Fibroblast of lung (primary cell): ENCODE measurements around the gene COL7A1. TPM values are rescaled to one million over a fixed set of nuclear protein-coding genes. Genes with fewer than 3 reads are reported as not detected.

Experiments used
- DNase-seq, 2 donors: peaks; one replicate each; pipeline versions ENCODE4 v3.0.0 to v3.0.0-alpha.2; 2010; ENCODE audit warnings: low read depth in 2 of 2
- H2AFZ ChIP-seq: 2 replicates; pipeline ENCODE4 v1.5.1; 2012; ENCODE audit warnings: low read length, control low read depth, inconsistent platforms
- H3K27ac ChIP-seq: 2 replicates; pipeline ENCODE4 v1.5.1; 2011; ENCODE audit warnings: low read length, control low read depth; ENCODE audit not compliant: insufficient read depth
- H3K27me3 ChIP-seq: 2 replicates; pipeline ENCODE4 v1.5.1; 2011; ENCODE audit warnings: mild to moderate bottlenecking, low read length; ENCODE audit not compliant: control insufficient read depth, insufficient read depth
- H3K36me3 ChIP-seq: 2 replicates; pipeline ENCODE4 v1.5.1; 2011; ENCODE audit warnings: low read length; ENCODE audit not compliant: control insufficient read depth, insufficient read depth
- H3K4me1 ChIP-seq: 2 replicates; pipeline ENCODE4 v1.5.1; 2011; ENCODE audit warnings: low read length; ENCODE audit not compliant: control insufficient read depth, insufficient read depth; ENCODE audit errors: extremely low read depth
- H3K4me2 ChIP-seq: 2 replicates; pipeline ENCODE4 v1.5.1; 2011; ENCODE audit warnings: low read length, control low read depth; ENCODE audit not compliant: insufficient read depth; ENCODE audit errors: extremely low read depth
- H3K4me3 ChIP-seq, 4 experiments: fragments of 200-600 bp in 1 of 4; sonication (generic) in 1 of 4; replicated peaks in 1 of 4; 2 replicates each; pipeline ENCODE4 v1.5.1; 2011 to 2016; ENCODE audit warnings: low read length in 4 of 4, low read depth in 3 of 4, mild to moderate bottlenecking in 3 of 4, control low read depth in 2 of 4, inconsistent platforms in 1 of 4, mixed read lengths in 1 of 4; ENCODE audit not compliant: insufficient read depth in 1 of 4; ENCODE audit errors: control extremely low read depth in 1 of 4
- H3K79me2 ChIP-seq: 2 replicates; pipeline ENCODE4 v1.5.1; 2012; ENCODE audit warnings: mild to moderate bottlenecking, low read length, inconsistent platforms; ENCODE audit not compliant: control insufficient read depth, insufficient read depth
- H3K9ac ChIP-seq: 2 replicates; pipeline ENCODE4 v1.5.1; 2011; ENCODE audit warnings: mild to moderate bottlenecking, low read length, control low read depth; ENCODE audit not compliant: insufficient read depth
- H3K9me3 ChIP-seq: 2 replicates; pipeline ENCODE4 v1.5.1; 2012; ENCODE audit warnings: low read depth, low read length; ENCODE audit not compliant: control insufficient read depth, insufficient read depth
- H4K20me1 ChIP-seq: 2 replicates; pipeline ENCODE4 v1.5.1; 2011; ENCODE audit warnings: low read length; ENCODE audit not compliant: control insufficient read depth, insufficient read depth; ENCODE audit errors: extremely low read depth
- EZH2 ChIP-seq: IDR thresholded peaks from 2 replicates; pipeline ENCODE4 v1.5.1; 2012; ENCODE audit warnings: low read length, control low read depth, mild to moderate bottlenecking; ENCODE audit errors: missing control alignments
- polyA plus RNA-seq, 2 donors: library from polyadenylated mRNA; depleted of rRNA in 1 of 2; stranded (reverse) in 1 of 2; unstranded in 1 of 2; fragments of >200 nt; gene quantifications; 2 replicates each; pipeline ENCODE4 v1.2.1, GENCODE V29; 2011 to 2012; ENCODE audit warnings: missing spikeins in 1 of 2
- total RNA-seq: library from RNA; depleted of rRNA; stranded (reverse); fragments of >200 nt; gene quantifications from 2 replicates; pipeline ENCODE4 v1.2.1, GENCODE V29; 2014
- TF ChIP-seq, protein P1 (sequence below), 2 donors: IDR thresholded peaks in 1 of 2; conservative IDR thresholded peaks in 1 of 2; 1 replicate in 1 of 2; 2 replicates in 1 of 2; pipeline ENCODE4 v1.5.1; 2011 to 2012; ENCODE audit warnings: low read length in 2 of 2, control low read depth in 1 of 2, inconsistent platforms in 1 of 2, low read depth in 1 of 2, mild to moderate bottlenecking in 1 of 2

Gene COL7A1
- total and polyA plus RNA-seq, 2 donors (not counting 1 experiment from before 2014, with no cell fraction given) = 3.4 to 36.7 TPM

DNA sequence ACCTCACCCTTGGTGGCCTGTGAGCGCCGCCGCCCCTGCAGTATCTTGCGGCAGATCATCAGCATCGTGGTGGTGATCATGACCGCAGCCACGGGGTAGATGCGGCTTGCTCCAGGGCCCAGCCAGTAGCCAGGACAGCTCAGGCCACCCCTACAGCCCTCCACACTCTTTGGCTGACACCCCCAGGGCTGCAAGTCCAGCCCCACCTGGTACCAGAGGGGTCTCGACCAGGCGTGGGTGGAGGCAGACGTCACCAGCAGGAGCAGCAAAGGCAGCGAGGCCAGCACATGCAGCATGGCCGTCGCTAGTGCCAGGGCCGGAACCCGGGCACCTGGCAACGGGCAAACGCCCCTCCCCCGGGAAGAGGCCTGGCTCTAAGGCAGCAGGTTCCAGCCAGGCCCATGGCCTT is 26.3 kb upstream of the COL7A1 start, which contains the start of gene TMEM89:
TMEM89 (minus strand) TSS at position 309 of the 409 bp plus-strand sequence; CDS start at position 296, 13 bp downstream.
- Histone ChIP-seq H2AFZ (no peak within 1 kb of the TSS), H3K4me2 (no peak within 1 kb of the TSS), H3K9me3 (no peaks in the 10 kb centered on the region), H3K36me3 (peaks cover 7% of the 10 kb centered on the region), H3K27ac (no peak within 1 kb of the TSS), H3K27me3 (no peaks in the 10 kb centered on the region), H4K20me1 (no peaks in the 10 kb centered on the region), H3K4me1 (no peaks in the 10 kb centered on the region), H3K4me3 (no peak within 1 kb of the TSS), H3K9ac (no peak within 1 kb of the TSS), H3K79me2 (no peaks in the 10 kb centered on the region)
- no peak for DNase-seq
- TF ChIP-seq EZH2 = no peak
- TF ChIP-seq, protein P1, sequence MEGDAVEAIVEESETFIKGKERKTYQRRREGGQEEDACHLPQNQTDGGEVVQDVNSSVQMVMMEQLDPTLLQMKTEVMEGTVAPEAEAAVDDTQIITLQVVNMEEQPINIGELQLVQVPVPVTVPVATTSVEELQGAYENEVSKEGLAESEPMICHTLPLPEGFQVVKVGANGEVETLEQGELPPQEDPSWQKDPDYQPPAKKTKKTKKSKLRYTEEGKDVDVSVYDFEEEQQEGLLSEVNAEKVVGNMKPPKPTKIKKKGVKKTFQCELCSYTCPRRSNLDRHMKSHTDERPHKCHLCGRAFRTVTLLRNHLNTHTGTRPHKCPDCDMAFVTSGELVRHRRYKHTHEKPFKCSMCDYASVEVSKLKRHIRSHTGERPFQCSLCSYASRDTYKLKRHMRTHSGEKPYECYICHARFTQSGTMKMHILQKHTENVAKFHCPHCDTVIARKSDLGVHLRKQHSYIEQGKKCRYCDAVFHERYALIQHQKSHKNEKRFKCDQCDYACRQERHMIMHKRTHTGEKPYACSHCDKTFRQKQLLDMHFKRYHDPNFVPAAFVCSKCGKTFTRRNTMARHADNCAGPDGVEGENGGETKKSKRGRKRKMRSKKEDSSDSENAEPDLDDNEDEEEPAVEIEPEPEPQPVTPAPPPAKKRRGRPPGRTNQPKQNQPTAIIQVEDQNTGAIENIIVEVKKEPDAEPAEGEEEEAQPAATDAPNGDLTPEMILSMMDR (conservative IDR thresholded peaks at IDR 0.05 in 1 of 2, IDR thresholded peaks at IDR 0.05 in 1 of 2; ENCODE audit: low read depth in 1 of 2, low read length in 2 of 2) = no peak

DNA sequence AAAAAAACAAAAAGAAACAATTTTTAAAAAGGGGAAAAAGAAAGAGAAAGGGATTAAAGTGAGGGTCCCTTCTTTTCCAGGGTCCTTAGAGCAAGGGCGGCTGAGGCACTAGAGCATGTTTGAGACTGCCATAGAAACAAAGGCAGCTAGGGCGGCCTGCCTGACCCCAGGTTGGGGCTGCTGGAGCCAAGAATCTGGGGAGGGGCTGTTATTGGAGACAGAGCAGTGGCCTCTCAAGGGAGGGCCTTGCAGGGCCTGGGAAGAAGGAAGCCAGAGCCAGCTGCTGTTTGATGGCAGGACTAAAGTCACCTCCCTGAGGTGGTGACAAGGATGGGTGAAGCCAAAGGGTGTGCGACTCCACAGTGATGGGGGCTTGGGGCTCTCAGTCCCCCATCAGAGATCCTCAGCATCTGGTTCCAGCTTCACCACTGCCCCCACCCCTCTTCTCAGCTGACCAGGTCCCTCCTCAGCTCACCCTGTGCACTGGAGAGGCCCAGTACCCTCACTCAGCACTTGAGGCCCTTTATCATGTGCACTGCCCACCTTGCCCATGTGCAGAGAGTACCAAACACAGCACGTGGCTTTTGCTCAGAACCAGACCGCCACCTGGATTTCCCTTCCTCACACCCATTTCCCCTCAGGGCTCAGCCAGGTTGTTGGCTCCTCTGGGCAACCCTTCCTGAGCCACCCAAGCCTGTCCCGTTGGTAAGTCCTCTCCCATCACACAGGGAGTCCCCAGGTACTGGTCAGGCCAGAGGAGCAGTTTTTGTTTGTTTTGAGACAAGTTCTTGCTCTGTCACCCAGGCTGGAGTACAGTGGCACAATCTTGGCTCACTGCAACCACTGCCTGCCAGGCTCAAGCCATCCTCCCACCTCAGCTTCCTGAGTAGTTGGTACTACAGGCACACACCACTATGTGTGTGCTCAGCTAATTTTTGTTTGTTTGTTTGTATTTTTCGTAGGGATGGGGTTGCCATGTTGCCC is 24.7 kb upstream of the COL7A1 start:
- Histone ChIP-seq H3K27ac (no peak overlapping the region), H3K27me3 (no peaks in the 10 kb centered on the region), H2AFZ (no peak overlapping the region), H3K4me1 (no peaks in the 10 kb centered on the region), H4K20me1 (no peaks in the 10 kb centered on the region), H3K4me3 (no peak overlapping the region), H3K79me2 (no peaks in the 10 kb centered on the region), H3K4me2 (no peak overlapping the region), H3K9ac (no peak overlapping the region), H3K36me3 (peaks cover under 1% of the 10 kb centered on the region), H3K9me3 (no peaks in the 10 kb centered on the region)
- DNase-seq = no peak
- no peak for TF ChIP-seq EZH2
- TF ChIP-seq, protein P1 (conservative IDR thresholded peaks at IDR 0.05 in 1 of 2, IDR thresholded peaks at IDR 0.05 in 1 of 2; ENCODE audit: low read depth in 1 of 2, low read length in 2 of 2) = no peak

DNA sequence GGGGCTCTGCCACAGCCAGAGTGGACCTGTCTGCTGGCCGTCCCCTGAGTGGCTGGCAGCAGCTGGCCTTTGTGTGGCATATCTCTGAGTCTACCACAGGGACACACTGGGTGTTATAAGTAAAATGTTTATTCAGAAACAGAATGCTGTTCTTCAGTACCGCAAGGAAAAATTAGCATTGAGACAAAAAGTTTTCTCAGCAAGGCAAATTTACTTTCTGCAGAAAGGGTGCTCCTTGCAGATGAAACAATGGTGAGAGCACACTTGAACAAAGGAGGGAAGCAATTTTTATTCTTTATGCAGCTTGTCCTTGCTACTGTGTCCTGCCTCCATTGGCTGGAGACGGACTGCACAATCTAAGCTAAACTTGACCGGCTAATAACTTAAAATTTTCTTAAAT is 22.4 kb upstream of the COL7A1 start:
- H3K9me3 ChIP-seq = no peaks in the 10 kb centered on the region
- H3K27ac ChIP-seq = no peak overlapping the region
- H3K79me2 ChIP-seq = no peaks in the 10 kb centered on the region
- no peak overlapping the region for H3K4me3 ChIP-seq
- no peaks in the 10 kb centered on the region for H4K20me1 ChIP-seq
- no peaks in the 10 kb centered on the region for H3K27me3 ChIP-seq
- TF ChIP-seq, protein P1 (conservative IDR thresholded peaks at IDR 0.05 in 1 of 2, IDR thresholded peaks at IDR 0.05 in 1 of 2; ENCODE audit: low read depth in 1 of 2, low read length in 2 of 2) = no peak
- TF ChIP-seq EZH2 = no peak
- no peaks in the 10 kb centered on the region for H3K4me1 ChIP-seq
- H3K4me2 ChIP-seq = no peak overlapping the region
- H3K9ac ChIP-seq = no peak overlapping the region
- no peaks in the 10 kb centered on the region for H3K36me3 ChIP-seq
- DNase-seq = no peak
- H2AFZ ChIP-seq = no peak overlapping the region
